Muscle of leg (tissue), 9 donors: ENCODE data around the gene SNX25. TPM values are rescaled to one million over a fixed set of nuclear protein-coding genes. Genes with fewer than 3 reads are reported as not detected.

Experiments used
- polyA plus RNA-seq, 8 donors: library from polyadenylated mRNA; unstranded; fragments of 120-200 nt; gene quantifications; one replicate each; pipeline versions ENCODE4 v1.2.1 to v1.2.3, GENCODE V29; 2013; ENCODE audit warnings: inconsistent platforms in 1 of 8, low replicate concordance in 1 of 8; ENCODE audit not compliant: insufficient read length in 8 of 8, insufficient read depth in 1 of 8
- total RNA-seq: library from RNA; stranded (reverse); fragments of 120-200 nt; gene quantifications from one replicate; pipeline ENCODE4 v1.2.4, GENCODE V29; 2013

SNX25 gene
- total and polyA plus RNA-seq, 9 donors, result 7.0 to 14.6 (median 8.2) TPM

Other genes starting within 250 kb of the SNX25 start
- not detected for gene HELT, start 191.1 kb upstream of the SNX25 start, total RNA-seq
- not detected for gene HELT, start 191.1 kb upstream of the SNX25 start, polyA plus RNA-seq
- gene SLC25A4, start 66.3 kb upstream of the SNX25 start, total RNA-seq, result 103 TPM
- 100 to 1,000 TPM in 6 of 8 donors, 10 to 100 TPM in 2; 61.0 to 158 (median 123) TPM for gene SLC25A4, start 66.3 kb upstream of the SNX25 start, polyA plus RNA-seq
- 19.1 TPM for gene CFAP97, start 5.6 kb upstream of the SNX25 start, total RNA-seq
- 10 to 100 TPM; 19.1 to 30.9 (median 25.0) TPM for gene CFAP97, start 5.6 kb upstream of the SNX25 start, polyA plus RNA-seq
- gene LRP2BP, start 186.3 kb downstream of the SNX25 start, total RNA-seq, result 4.1 TPM
- gene LRP2BP, start 186.3 kb downstream of the SNX25 start, polyA plus RNA-seq, result 1 to 10 TPM; 1.8 to 6.7 (median 3.3) TPM
- gene ANKRD37, start 187.2 kb downstream of the SNX25 start, total RNA-seq, result 12.3 TPM
- 10 to 100 TPM; 17.0 to 39.7 (median 23.6) TPM for gene ANKRD37, start 187.2 kb downstream of the SNX25 start, polyA plus RNA-seq
- 54.4 TPM for gene UFSP2, start 216.4 kb downstream of the SNX25 start, total RNA-seq
- 10 to 100 TPM; 35.7 to 57.2 (median 40.9) TPM for gene UFSP2, start 216.4 kb downstream of the SNX25 start, polyA plus RNA-seq